HPDE6-E6E7 (cell line): ENCODE results near the gene RETREG2.
"Not testable (repeated sequence)": the region's sequence is repeated elsewhere in the genome, so short reads cannot be mapped to it uniquely, and the experiment has no call there.

Source experiments
- DNase-seq: peaks from one replicate; pipeline ENCODE4 v3.0.0; 2011; ENCODE audit warnings: missing footprints; ENCODE audit errors: extremely low spot score

The RETREG2 gene

GRCh38 chr2:219197388-219197787 is 19.3 kb downstream of the RETREG2 start:
- DNase-seq: no peak

- no peak for DNase-seq
These were observed 20.9 kb downstream of the RETREG2 start for GRCh38 chr2:219198974-219199373.

- no peak for DNase-seq
These were observed 21.6 kb downstream of the RETREG2 start for GRCh38 chr2:219199470-219200211.

GRCh38 chr2:219200502-219201326 is 22.6 kb downstream of the RETREG2 start:
- DNase-seq: not testable (repeated sequence)

- not testable (repeated sequence) for DNase-seq
These were observed 23.3 kb downstream of the RETREG2 start for GRCh38 chr2:219201331-219201730.

GRCh38 chr2:219204425-219205164 is 26.5 kb downstream of the RETREG2 start:
- no peak for DNase-seq

GRCh38 chr2:219205165-219205538 is 27.1 kb downstream of the RETREG2 start:
- no peak for DNase-seq

GRCh38 chr2:219205981-219206327 is 27.9 kb downstream of the RETREG2 start:
- no peak for DNase-seq

- peak; percentile 98 for DNase-seq
These were observed 28.5 kb downstream of the RETREG2 start, which contains the start of gene ZFAND2B for GRCh38 chr2:219206328-219207133. Gene ZFAND2B (plus strand): TSS chr2:219206782. CDS start chr2:219206988, 206 bp downstream.

GRCh38 chr2:219207134-219207883 is 29.2 kb downstream of the RETREG2 start:
- DNase-seq: no peak

GRCh38 chr2:219207884-219208740 is 30.0 kb downstream of the RETREG2 start:
- DNase-seq: no peak

GRCh38 chr2:219209236-219210195 is 31.4 kb downstream of the RETREG2 start:
- DNase-seq: no peak

- no peak for DNase-seq
These were observed 32.3 kb downstream of the RETREG2 start for GRCh38 chr2:219210196-219210885.

GRCh38 chr2:219210886-219211362 is 32.8 kb downstream of the RETREG2 start:
- DNase-seq: no peak

- DNase-seq: no peak
These were observed 34.9 kb downstream of the RETREG2 start for GRCh38 chr2:219213026-219213415.

GRCh38 chr2:219213486-219214071 is 35.5 kb downstream of the RETREG2 start:
- DNase-seq: no peak

GRCh38 chr2:219214141-219214540 is 36.1 kb downstream of the RETREG2 start:
- no peak for DNase-seq
